SK-N-SH treated with all-trans-retinoic acid at 6 μM for 48 hours (cell line): ENCODE data around the gene ERGIC1.

Experiments used
- BACH2 ChIP-seq: fragments of 250-450 bp; sonication (Bioruptor Pico); IDR thresholded peaks from 2 replicates; pipeline ENCODE4 v1.9.0; 2021; ENCODE audit warnings: mild to moderate bottlenecking, borderline replicate concordance
- CSRNP3 ChIP-seq: fragments of 250-450 bp; sonication (Bioruptor Pico); IDR thresholded peaks from 2 replicates; pipeline ENCODE4 v1.5.1; 2021; ENCODE audit warnings: mild to moderate bottlenecking, moderate library complexity
- RARB ChIP-seq: fragments of 250-450 bp; sonication (Bioruptor Pico); IDR thresholded peaks from 2 replicates; pipeline ENCODE4 v1.8.0; 2021; ENCODE audit warnings: mild to moderate bottlenecking, moderate library complexity
- SNAI2 ChIP-seq: fragments of 250-450 bp; sonication (Bioruptor Pico); IDR thresholded peaks from 2 replicates; pipeline ENCODE4 v1.5.0; 2020; ENCODE audit warnings: mild to moderate bottlenecking, moderate library complexity
- TOX ChIP-seq: fragments of 250-450 bp; sonication (Bioruptor Pico); IDR thresholded peaks from 2 replicates; pipeline ENCODE4 v1.8.0; 2021; ENCODE audit warnings: mild to moderate bottlenecking, moderate library complexity, borderline replicate concordance
- ZFP3 ChIP-seq: fragments of 250-450 bp; sonication (Bioruptor Pico); IDR thresholded peaks from 2 replicates; pipeline ENCODE4 v1.5.0; 2020; ENCODE audit warnings: mild to moderate bottlenecking, moderate library complexity
- TF ChIP-seq, protein P1 (sequence below): fragments of 250-450 bp; sonication (Bioruptor Pico); IDR thresholded peaks from 2 replicates; pipeline ENCODE4 v1.8.0; 2021; ENCODE audit warnings: low read depth, mild to moderate bottlenecking, moderate library complexity, borderline replicate concordance
- TF ChIP-seq, protein P2 (sequence below): fragments of 250-450 bp; sonication (Bioruptor Pico); IDR thresholded peaks from 2 replicates; pipeline ENCODE4 v1.5.1; 2020; ENCODE audit warnings: low read depth, mild to moderate bottlenecking, moderate library complexity

DNA sequence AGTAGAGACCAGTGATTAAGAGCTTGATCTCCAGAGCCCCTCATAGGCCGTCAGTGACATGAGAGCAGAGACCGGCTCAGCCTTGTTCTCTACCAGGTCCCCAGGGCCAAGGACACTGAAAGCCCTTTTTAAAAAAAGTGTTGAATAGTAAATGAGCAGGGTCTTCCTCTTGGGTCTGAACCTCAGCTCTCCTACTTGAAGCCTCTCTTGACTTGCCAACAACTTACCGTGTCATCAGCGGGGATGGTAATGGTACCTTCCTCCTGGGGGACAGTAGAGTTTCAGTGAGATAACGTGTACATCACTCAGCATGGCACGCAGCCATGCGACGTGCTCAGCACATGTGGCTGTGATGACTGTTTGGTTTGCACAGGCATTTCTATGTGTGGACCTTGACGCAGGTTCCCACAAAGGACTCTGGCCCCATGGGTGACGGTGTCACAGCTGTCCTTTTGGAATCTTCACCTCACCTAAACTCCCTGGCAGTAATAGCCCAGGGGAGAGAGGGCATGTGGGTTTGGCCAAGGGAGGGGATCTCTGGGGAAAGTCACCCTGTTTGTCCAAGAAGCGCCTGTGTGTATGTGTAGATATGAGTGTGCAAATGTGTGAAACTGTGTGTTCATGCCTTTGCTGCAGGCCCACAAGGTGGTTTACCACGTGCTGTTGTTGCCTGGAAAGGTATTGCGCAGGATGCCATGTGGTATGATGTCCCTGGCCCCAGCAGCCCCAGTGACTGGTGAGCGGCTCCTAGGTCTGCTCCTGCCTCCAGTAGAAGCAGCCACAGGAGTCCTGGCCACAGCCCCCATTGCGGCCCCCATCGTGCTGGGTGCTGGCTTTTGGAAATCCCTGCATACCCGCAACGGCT is 18.7 kb downstream of the ERGIC1 start:
- TF ChIP-seq, protein P1, sequence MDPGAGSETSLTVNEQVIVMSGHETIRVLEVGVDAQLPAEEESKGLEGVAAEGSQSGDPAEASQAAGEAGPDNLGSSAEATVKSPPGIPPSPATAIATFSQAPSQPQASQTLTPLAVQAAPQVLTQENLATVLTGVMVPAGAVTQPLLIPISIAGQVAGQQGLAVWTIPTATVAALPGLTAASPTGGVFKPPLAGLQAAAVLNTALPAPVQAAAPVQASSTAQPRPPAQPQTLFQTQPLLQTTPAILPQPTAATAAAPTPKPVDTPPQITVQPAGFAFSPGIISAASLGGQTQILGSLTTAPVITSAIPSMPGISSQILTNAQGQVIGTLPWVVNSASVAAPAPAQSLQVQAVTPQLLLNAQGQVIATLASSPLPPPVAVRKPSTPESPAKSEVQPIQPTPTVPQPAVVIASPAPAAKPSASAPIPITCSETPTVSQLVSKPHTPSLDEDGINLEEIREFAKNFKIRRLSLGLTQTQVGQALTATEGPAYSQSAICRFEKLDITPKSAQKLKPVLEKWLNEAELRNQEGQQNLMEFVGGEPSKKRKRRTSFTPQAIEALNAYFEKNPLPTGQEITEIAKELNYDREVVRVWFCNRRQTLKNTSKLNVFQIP (CRISPR knock-in tag): no peak
- TF ChIP-seq SNAI2 (CRISPR knock-in tag) (no peak), TOX (CRISPR knock-in tag) (no peak), CSRNP3 (CRISPR knock-in tag) (no peak), ZFP3 (no peak), RARB (no peak), BACH2 (no peak)
- TF ChIP-seq, protein P2, sequence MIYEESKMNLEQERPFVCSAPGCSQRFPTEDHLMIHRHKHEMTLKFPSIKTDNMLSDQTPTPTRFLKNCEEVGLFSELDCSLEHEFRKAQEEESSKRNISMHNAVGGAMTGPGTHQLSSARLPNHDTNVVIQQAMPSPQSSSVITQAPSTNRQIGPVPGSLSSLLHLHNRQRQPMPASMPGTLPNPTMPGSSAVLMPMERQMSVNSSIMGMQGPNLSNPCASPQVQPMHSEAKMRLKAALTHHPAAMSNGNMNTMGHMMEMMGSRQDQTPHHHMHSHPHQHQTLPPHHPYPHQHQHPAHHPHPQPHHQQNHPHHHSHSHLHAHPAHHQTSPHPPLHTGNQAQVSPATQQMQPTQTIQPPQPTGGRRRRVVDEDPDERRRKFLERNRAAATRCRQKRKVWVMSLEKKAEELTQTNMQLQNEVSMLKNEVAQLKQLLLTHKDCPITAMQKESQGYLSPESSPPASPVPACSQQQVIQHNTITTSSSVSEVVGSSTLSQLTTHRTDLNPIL (CRISPR knock-in tag): no peak
